NCI-H524 (cell line): ENCODE data around the gene BABAM2.

Experiments used
- DNase-seq, 2 experiments: peaks; one replicate each; lab custom pipeline; 2025; lab: John Stamatoyannopoulos, UW

Gene BABAM2

DNA sequence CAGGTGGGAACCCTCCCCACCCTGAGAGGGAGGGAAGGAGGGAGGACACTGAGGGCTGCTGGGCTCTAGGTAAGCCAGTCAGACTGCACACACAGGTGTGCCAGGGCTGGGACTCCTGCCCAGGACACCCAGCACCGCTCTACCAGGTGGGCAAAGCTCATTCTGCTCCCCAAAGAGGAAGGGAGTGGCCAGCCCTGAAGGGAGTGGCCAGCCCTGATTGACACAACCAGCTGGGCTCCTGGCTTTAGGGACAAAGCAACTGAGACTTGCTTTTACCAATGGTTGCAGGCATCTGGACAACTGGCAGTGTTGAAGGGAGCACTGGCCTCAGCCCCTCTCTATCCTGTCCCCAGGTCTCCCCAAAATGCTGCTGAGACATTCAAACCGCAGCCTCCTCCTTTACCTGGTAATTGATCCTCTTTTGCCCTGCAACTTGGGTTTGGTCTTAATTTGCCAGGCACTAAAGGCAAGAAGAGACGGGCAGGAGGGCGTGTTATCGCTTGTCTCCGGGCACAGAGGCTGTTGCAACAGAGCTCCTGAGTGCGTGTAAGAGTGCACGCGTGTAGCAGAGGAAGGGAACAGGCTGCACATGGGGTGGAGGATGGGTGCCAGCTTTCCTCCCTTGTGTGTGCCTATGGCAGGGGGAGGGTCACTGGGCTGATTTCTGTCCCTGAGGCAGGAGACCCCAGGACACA lies 487.6 kb downstream of the BABAM2 start:
- peak in 1 of 2 experiments; percentile 44 for DNase-seq

DNA sequence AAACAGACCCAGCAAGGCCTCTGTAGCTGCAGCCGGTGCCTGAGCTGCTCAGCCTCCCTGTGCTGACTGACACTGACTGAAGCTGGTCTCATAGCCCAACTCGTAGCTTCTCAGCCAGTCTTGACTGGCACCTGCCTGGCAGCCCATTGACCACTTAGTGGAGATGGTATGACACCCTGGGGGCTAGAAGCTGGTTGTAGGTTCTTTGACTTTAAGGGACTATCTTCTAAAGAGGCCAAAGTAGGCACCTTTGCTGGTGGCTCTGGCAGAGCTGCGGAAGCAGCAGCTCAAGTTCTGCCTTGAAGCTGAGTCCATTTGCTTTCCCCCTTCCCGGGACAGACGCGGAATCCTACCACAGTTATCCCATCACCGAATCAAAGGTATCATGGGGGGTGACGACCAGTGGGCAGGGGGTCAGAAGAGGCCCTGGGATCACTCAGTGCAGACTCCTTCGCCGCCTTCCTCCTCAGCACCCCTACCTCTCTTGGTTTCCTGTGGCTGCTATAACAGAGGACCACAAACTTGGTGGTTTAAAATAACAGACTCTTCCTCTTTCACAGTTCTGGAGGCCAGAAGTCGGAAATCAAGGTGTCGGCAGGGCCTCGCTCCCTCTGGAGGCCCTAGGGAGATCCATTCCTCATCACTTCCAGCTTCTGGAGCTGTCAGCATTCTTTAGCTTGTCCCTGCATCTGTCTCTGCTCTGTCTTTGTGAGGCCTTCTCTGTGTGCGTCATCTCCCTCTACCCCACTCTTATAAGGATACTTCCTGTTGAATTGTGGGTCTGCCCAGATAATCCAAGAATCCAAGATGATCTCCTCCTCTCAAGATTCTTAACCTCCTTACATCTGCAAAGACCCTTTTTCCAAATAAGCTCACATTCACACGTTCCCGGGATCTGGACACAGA lies 488.4 kb downstream of the BABAM2 start:
- no peak for DNase-seq

DNA sequence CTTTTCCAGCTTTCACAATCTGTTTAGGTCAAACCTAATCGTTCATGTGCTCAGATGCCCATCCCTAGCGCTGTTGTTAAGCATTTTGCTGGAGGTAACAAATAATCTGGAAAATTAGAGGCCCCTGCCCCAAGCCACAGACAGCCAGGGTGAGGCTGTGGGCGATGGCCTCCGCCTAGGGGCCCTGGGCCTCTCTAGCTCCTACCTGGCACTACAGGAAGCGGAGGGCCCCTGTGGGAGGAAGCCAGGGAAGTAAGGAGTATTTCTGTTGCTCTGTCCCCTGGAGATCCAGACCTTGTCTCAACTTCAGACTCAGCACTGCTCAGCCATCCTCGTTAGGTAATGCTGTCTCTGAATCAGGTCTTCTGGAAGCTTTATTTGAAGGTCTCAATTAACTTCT lies 489.7 kb downstream of the BABAM2 start:
- no peak for DNase-seq

DNA sequence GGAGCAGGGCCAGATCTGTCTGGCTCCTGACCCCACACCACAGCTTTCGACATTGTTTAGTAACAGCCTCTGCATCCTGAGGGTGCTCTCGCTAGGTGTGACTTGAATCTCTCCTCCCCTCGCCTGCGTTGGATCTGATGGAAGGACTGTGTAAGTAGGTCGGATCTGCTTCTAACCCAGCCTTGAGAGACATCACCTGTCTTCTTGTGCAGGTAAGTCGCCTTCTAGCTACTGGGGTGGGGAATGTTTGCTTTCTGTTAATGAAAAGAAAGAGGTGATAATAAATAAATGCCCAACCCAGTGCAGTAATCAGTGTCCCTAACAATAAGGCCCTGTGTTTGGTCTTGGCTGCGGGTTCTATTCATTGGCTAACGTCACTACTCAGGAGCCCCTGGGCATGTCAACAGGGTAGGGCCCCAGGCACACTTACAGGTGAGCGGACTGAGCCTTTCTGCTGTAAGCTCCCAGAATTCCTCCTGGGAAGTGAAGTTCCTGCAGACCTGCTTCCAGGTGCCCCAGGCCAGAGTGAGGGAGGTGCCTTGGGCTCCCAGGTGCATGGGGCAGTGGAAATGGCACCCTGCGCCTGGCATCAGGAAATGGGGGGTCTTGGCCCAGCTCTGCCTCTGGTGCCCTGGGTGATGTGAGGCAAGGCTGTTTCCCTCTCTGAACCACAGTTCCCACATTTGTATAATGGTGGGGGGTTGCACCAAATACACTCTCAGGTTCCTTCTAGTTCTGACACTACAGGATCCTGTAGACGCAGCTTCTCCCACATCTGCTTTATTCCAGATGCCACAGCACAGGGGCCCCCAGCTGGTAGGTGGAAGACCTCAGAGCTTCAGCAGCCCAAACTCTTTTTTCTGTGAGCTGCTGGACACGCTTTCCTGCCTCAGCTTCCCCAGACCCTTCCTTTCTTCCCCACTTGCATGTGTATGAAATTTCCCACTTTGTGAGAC lies 491.0 kb downstream of the BABAM2 start:
- DNase-seq: no peak

DNA sequence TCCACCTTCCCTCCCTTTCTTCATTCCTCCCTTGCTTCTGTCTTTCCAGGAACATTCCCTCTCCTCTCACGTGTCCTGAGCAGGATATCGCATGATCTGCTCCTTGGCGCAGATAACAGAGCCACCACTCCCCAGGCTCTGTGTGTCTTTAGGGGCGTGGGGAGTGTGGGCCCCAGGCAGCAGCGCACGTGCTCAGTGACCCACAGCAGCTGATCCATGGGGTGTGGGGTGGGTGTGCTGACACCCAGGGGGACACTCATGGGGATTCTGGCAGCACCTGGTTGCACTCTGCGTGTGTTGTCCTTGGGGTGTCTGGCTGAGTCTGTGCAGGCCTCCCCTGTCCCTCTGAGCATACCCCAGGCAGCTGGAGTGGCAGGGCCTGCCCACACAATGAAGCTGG lies 492.2 kb downstream of the BABAM2 start:
- no peak for DNase-seq

DNA sequence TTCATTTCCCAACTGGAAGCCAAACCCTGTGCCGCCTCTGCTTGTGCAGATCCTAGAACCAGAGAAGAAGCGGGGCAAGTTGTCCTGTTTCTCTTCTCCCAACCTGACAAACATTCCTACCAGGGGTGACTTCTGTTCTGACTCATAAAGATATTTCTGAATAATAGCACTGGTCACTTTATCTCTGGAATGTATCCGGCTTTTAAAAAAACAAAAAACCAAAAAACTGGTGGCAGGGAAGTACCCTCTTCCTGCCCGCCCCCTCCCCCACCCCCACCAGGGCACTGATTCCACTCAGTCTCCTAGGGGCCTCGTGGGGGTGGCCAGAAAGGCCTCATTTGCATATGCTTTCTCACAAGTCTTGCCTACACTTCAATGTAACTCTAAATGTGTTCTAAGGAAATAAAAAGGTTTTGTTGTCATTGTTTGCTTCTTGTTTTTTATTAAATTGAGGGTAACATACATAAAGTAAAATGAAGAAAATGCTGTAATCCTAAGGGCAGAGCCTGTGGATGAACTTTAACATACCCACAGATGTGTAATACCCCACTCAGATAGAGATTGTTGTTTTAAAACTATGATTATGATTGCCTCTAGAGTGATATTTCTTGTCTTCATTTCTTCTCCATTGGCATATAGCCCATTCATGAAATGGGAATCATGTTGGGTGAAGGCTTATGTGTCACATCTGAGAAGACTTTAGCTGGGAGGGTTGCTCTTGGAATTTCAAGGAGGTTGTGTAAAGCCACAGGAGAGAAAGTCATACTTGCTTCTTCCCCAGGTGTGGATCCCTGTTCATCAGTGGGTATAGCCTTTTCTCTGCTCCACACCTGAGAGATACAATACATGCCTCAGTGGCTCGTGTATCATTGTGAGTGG lies 496.8 kb downstream of the BABAM2 start:
- no peak for DNase-seq
